Activated naive CD4-positive, alpha-beta T cell treated with anti-CD3 and anti-CD28 coated beads for 36 hours (primary cell): ENCODE data around the gene ACVR1C. TPM values are rescaled to one million over a fixed set of nuclear protein-coding genes. Genes with fewer than 3 reads are reported as not detected.
"Not testable (repeated sequence)": the region's sequence is repeated elsewhere in the genome, so short reads cannot be mapped to it uniquely, and the experiment has no call there.

Experiments
- CTCF ChIA-PET: fragments of 350-600 bp; sonication (Branson Sonifier 250); formaldehyde crosslinking; loops from one replicate; lab custom pipeline; 2021; ENCODE audit warnings: antibody characterized with exemption; lab: Charles Lee
- DNase-seq: peaks from one replicate; pipeline ENCODE4 v3.0.0-alpha.2; 2020
- H3K27ac Mint-ChIP-seq: one replicate; pipeline ENCODE4 v1.8.0; 2021; ENCODE audit warnings: mild to moderate bottlenecking, mixed read lengths
- H3K27me3 Mint-ChIP-seq: one replicate; pipeline ENCODE4 v1.8.0; 2021; ENCODE audit warnings: low read depth, mixed read lengths
- H3K36me3 Mint-ChIP-seq: one replicate; pipeline ENCODE4 v1.8.0; 2021; ENCODE audit warnings: low read depth, mixed read lengths
- H3K4me1 Mint-ChIP-seq: one replicate; pipeline ENCODE4 v1.8.0; 2021; ENCODE audit warnings: low read depth, mixed read lengths
- H3K4me3 Mint-ChIP-seq: one replicate; pipeline ENCODE4 v1.8.0; 2021; ENCODE audit warnings: mild to moderate bottlenecking, moderate library complexity, mixed read lengths
- H3K9me3 Mint-ChIP-seq: one replicate; pipeline ENCODE4 v1.8.0; 2021; ENCODE audit warnings: mixed read lengths
- intact Hi-C: fragments of 100-400 bp; cut with micrococcal nuclease; formaldehyde crosslinking; loops from one replicate; pipeline ENCODE4 v1.15.1; 2023
- total RNA-seq, 2 experiments: library from RNA; stranded (reverse); gene quantifications; one replicate each; pipeline ENCODE4 v1.2.3, GENCODE V29; 2021

ACVR1C gene
- total RNA-seq, 2 experiments from 2014 or later: 3.5 to 3.6 TPM

GRCh38 chr2:157572725-157573124 is 55.9 kb downstream of the ACVR1C start:
- CTCF ChIA-PET: interaction anchor here (0.6 to 1.5 kb wide), 8 partner anchors 24 to 288 kb away, joined by 3 to 7 read pairs (median 3); no protein-coding TSS in a partner anchor
- H3K9me3 Mint-ChIP-seq: no peaks in the 10 kb centered on the region
- DNase-seq: peak; percentile 21

GRCh38 chr2:157566623-157567022 is 62.0 kb downstream of the ACVR1C start:
- CTCF ChIA-PET: interaction anchor here (0.7 kb wide), 1 partner anchor 265 kb away, joined by 3 read pairs; no protein-coding TSS in a partner anchor
- intact Hi-C loops, H3K27ac Mint-ChIP-seq, H3K27me3 Mint-ChIP-seq, H3K4me1 Mint-ChIP-seq, H3K4me3 Mint-ChIP-seq, H3K36me3 Mint-ChIP-seq, DNase-seq: not testable (repeated sequence)
- peaks cover 13% of the 10 kb centered on the region for H3K9me3 Mint-ChIP-seq

More at GRCh38 chr2:157572725-157573124, 55.9 kb downstream of the ACVR1C start:
- Mint-ChIP-seq H3K36me3 (no peaks in the 10 kb centered on the region), H3K4me1 (no peaks in the 10 kb centered on the region), H3K27ac (no peak overlapping the region), H3K4me3 (no peak overlapping the region), H3K27me3 (no peaks in the 10 kb centered on the region)
- intact Hi-C loops: loop anchor here (2.0 kb wide), 1 partner anchor 24 kb away; no protein-coding TSS in a partner anchor

- CTCF ChIA-PET: interaction anchor here (0.7 kb wide), 1 partner anchor 264 kb away, joined by 3 read pairs; no protein-coding TSS in a partner anchor
- H3K27me3 Mint-ChIP-seq: not testable (repeated sequence)
Observed at GRCh38 chr2:157566113-157566512, 62.6 kb downstream of the ACVR1C start.

GRCh38 chr2:157565550-157565949 is 63.1 kb downstream of the ACVR1C start:
- peaks cover 4% of the 10 kb centered on the region for H3K36me3 Mint-ChIP-seq
- H3K27me3 Mint-ChIP-seq: no peaks in the 10 kb centered on the region
- peaks cover 1% of the 10 kb centered on the region for H3K4me1 Mint-ChIP-seq
- no peak for DNase-seq
- intact Hi-C loops: no loop called here
- CTCF ChIA-PET: interaction anchor here (0.9 kb wide), 1 partner anchor 263 kb away, joined by 3 read pairs; no protein-coding TSS in a partner anchor
- no peak overlapping the region for H3K4me3 Mint-ChIP-seq
- no peak overlapping the region for H3K27ac Mint-ChIP-seq
- peaks cover 13% of the 10 kb centered on the region for H3K9me3 Mint-ChIP-seq

More at GRCh38 chr2:157566113-157566512, 62.6 kb downstream of the ACVR1C start:
- peaks cover 13% of the 10 kb centered on the region for H3K9me3 Mint-ChIP-seq
- H3K4me1 Mint-ChIP-seq, H3K27ac Mint-ChIP-seq, H3K4me3 Mint-ChIP-seq, H3K36me3 Mint-ChIP-seq, DNase-seq, intact Hi-C loops: not testable (repeated sequence)

GRCh38 chr2:157559890-157560289 is 68.8 kb downstream of the ACVR1C start:
- no peak overlapping the region for H3K27ac Mint-ChIP-seq
- CTCF ChIA-PET: interaction anchor here (1.3 kb wide), 1 partner anchor 257 kb away, joined by 3 read pairs; no protein-coding TSS in a partner anchor
- no peaks in the 10 kb centered on the region for H3K27me3 Mint-ChIP-seq
- peaks cover 31% of the 10 kb centered on the region for H3K4me1 Mint-ChIP-seq
- no peak overlapping the region for H3K4me3 Mint-ChIP-seq
- peaks cover 13% of the 10 kb centered on the region for H3K9me3 Mint-ChIP-seq
- intact Hi-C loops: no loop called here
- H3K36me3 Mint-ChIP-seq: peaks cover 4% of the 10 kb centered on the region
- no peak for DNase-seq

- intact Hi-C loops: no loop called here
- no peak overlapping the region for H3K4me3 Mint-ChIP-seq
- H3K4me1 Mint-ChIP-seq: peaks cover 31% of the 10 kb centered on the region
- H3K27ac Mint-ChIP-seq: no peak overlapping the region
- no peaks in the 10 kb centered on the region for H3K27me3 Mint-ChIP-seq
- DNase-seq: no peak
- CTCF ChIA-PET: interaction anchor here (0.7 to 1.3 kb wide), 2 partner anchors 38 to 257 kb away, joined by 3 read pairs; no protein-coding TSS in a partner anchor
- peaks cover 4% of the 10 kb centered on the region for H3K36me3 Mint-ChIP-seq
- H3K9me3 Mint-ChIP-seq: peaks cover 13% of the 10 kb centered on the region
Observed at GRCh38 chr2:157559461-157559860, 69.2 kb downstream of the ACVR1C start.

GRCh38 chr2:157559061-157559460 is 69.6 kb downstream of the ACVR1C start:
- DNase-seq: no peak
- intact Hi-C loops: no loop called here
- Mint-ChIP-seq H3K27ac (no peak overlapping the region), H3K27me3 (no peaks in the 10 kb centered on the region), H3K36me3 (peaks cover under 1% of the 10 kb centered on the region), H3K9me3 (peaks cover 10% of the 10 kb centered on the region), H3K4me3 (no peak overlapping the region), H3K4me1 (peaks cover 31% of the 10 kb centered on the region)
- CTCF ChIA-PET: interaction anchor here (0.7 to 1.3 kb wide), 3 partner anchors 38 to 449 kb away, joined by 3 read pairs; no protein-coding TSS in a partner anchor

DNA sequence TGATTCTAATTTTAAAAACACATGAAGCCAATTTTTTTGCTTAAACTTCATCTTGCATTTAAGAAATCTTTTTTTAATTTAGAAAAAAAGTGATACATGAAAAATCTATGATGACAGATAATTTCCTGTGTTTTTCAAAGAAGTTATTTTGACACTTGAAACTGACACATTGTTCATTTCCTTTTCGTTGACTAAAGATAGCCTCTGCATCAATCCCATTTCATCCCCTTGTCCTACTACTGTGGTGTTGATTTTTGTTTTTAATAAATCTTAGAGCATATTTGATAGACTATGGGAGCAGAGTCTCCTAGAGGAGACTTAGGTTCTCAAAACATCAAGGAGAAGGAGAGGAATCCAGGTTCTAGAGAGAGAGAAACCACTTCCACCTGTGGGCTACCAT is 70.9 kb downstream of the ACVR1C start:
- DNase-seq: no peak
- peaks cover 29% of the 10 kb centered on the region for H3K4me1 Mint-ChIP-seq
- CTCF ChIA-PET: interaction anchor here (0.7 kb wide), 1 partner anchor 626 kb away, joined by 3 read pairs; no protein-coding TSS in a partner anchor
- no peaks in the 10 kb centered on the region for H3K9me3 Mint-ChIP-seq
- no peaks in the 10 kb centered on the region for H3K27me3 Mint-ChIP-seq
- no peaks in the 10 kb centered on the region for H3K36me3 Mint-ChIP-seq
- H3K4me3 Mint-ChIP-seq: no peak overlapping the region
- intact Hi-C loops: loop anchor here (2.0 kb wide), 1 partner anchor 61 kb away; no protein-coding TSS in a partner anchor
- H3K27ac Mint-ChIP-seq: no peak overlapping the region

GRCh38 chr2:157540102-157540501 is 88.6 kb downstream of the ACVR1C start:
- Mint-ChIP-seq H3K36me3 (peaks cover 8% of the 10 kb centered on the region), H3K27ac (no peak overlapping the region), H3K9me3 (no peaks in the 10 kb centered on the region), H3K4me3 (no peak overlapping the region), H3K4me1 (no peaks in the 10 kb centered on the region), H3K27me3 (no peaks in the 10 kb centered on the region)
- CTCF ChIA-PET: no interaction called here
- no peak for DNase-seq
- intact Hi-C loops: no loop called here

GRCh38 chr2:157538064-157538463 is 90.6 kb downstream of the ACVR1C start:
- CTCF ChIA-PET: interaction anchor here (0.7 kb wide), 1 partner anchor 235 kb away, joined by 5 read pairs; no protein-coding TSS in a partner anchor
- H3K4me3 Mint-ChIP-seq: no peak overlapping the region

GRCh38 chr2:157536815-157537214 is 91.8 kb downstream of the ACVR1C start:
- Mint-ChIP-seq H3K9me3 (no peaks in the 10 kb centered on the region), H3K36me3 (peaks cover 10% of the 10 kb centered on the region)
- intact Hi-C loops: no loop called here

More at GRCh38 chr2:157538064-157538463, 90.6 kb downstream of the ACVR1C start:
- Mint-ChIP-seq H3K9me3 (no peaks in the 10 kb centered on the region), H3K4me1 (no peaks in the 10 kb centered on the region), H3K36me3 (peaks cover 10% of the 10 kb centered on the region), H3K27ac (no peak overlapping the region), H3K27me3 (no peaks in the 10 kb centered on the region)
- intact Hi-C loops: no loop called here
- DNase-seq: no peak

GRCh38 chr2:157528963-157529751 is 99.5 kb downstream of the ACVR1C start:
- intact Hi-C loops: no loop called here
- Mint-ChIP-seq H3K4me3 (no peak overlapping the region), H3K36me3 (peaks cover 4% of the 10 kb centered on the region), H3K4me1 (no peaks in the 10 kb centered on the region), H3K27me3 (no peaks in the 10 kb centered on the region), H3K27ac (no peak overlapping the region), H3K9me3 (no peaks in the 10 kb centered on the region)
- DNase-seq: no peak
- CTCF ChIA-PET: interaction anchor here (1.6 kb wide), 1 partner anchor 100 kb away, joined by 3 read pairs; the partner anchor contains the start of gene ACVR1C

More at GRCh38 chr2:157536815-157537214, 91.8 kb downstream of the ACVR1C start:
- Mint-ChIP-seq H3K4me3 (no peak overlapping the region), H3K27me3 (no peaks in the 10 kb centered on the region), H3K27ac (no peak overlapping the region), H3K4me1 (no peaks in the 10 kb centered on the region)
- no peak for DNase-seq
- CTCF ChIA-PET: no interaction called here
